IMR-90 (cell line): Measurements from ENCODE around the gene LELP1. TPM values are rescaled to one million over a fixed set of nuclear protein-coding genes. Genes with fewer than 3 reads are reported as not detected.

Source experiments
- ATAC-seq: fragments of 200-7000 bp; cut with Tn5 transposase; 2 replicates; pipeline ENCODE4 v1.9.1; 2020; ENCODE audit warnings: low read depth, mild to moderate bottlenecking, moderate library complexity
- BruUV-seq: library from RNA; stranded (reverse); fragments of 400-500 nt; replicated peaks from 2 replicates; lab custom pipeline; 2021; lab: Mats Ljungman, UMichigan
- CTCF ChIA-PET: fragments of 300-600 bp; formaldehyde crosslinking; extraction: SDS; loops from one replicate; lab custom pipeline; 2021; ENCODE audit warnings: antibody characterized with exemption; lab: Yijun Ruan, JAX
- POLR2A ChIA-PET: fragments of 300-600 bp; sonication (Branson Sonifier 250); formaldehyde crosslinking; loops from one replicate; lab custom pipeline; 2022; ENCODE audit warnings: antibody characterized with exemption; ENCODE audit not compliant: unreplicated experiment; lab: Charles Lee
- DNase-seq: peaks from one replicate; pipeline ENCODE4 v3.0.0; 2013
- H2AFZ ChIP-seq: replicated peaks from 2 replicates; pipeline ENCODE3; 2013; ENCODE audit warnings: low read length, mild to moderate bottlenecking; ENCODE audit not compliant: poor library complexity
- H2AK5ac ChIP-seq: 2 replicates; pipeline ENCODE4 v1.6.1; 2013; ENCODE audit warnings: low read depth, low read length, inconsistent platforms
- H2AK9ac ChIP-seq: replicated peaks from 2 replicates; pipeline ENCODE3; 2013; ENCODE audit warnings: mild to moderate bottlenecking, low read depth, low read length, moderate library complexity; ENCODE audit not compliant: poor library complexity
- H2BK120ac ChIP-seq: 2 replicates; pipeline ENCODE4 v1.6.1; 2013; ENCODE audit warnings: low read depth, low read length, inconsistent platforms
- H2BK15ac ChIP-seq: 3 replicates; pipeline ENCODE4 v1.6.1; 2013; ENCODE audit warnings: low read depth, low read length, inconsistent platforms
- H2BK20ac ChIP-seq: 2 replicates; pipeline ENCODE4 v1.6.1; 2013; ENCODE audit warnings: low read depth, mild to moderate bottlenecking, inconsistent platforms, low read length, moderate library complexity
- H2BK5ac ChIP-seq: 2 replicates; pipeline ENCODE4 v1.6.1; 2013; ENCODE audit warnings: mild to moderate bottlenecking, low read depth, low read length, inconsistent platforms; ENCODE audit not compliant: poor library complexity, severe bottlenecking
- H3K14ac ChIP-seq: replicated peaks from 2 replicates; pipeline ENCODE4 v1.6.1; 2013; ENCODE audit warnings: low read depth, low read length, inconsistent platforms
- H3K18ac ChIP-seq: 2 replicates; pipeline ENCODE4 v1.6.1; 2013; ENCODE audit warnings: low read depth, low read length, control low read depth
- H3K23ac ChIP-seq: 2 replicates; pipeline ENCODE4 v1.6.1; 2013; ENCODE audit warnings: low read depth, low read length, inconsistent platforms
- H3K27ac ChIP-seq: 2 replicates; pipeline ENCODE4 v1.5.1; 2013; ENCODE audit warnings: mild to moderate bottlenecking, control low read depth, low read length; ENCODE audit not compliant: insufficient read depth
- H3K27me3 ChIP-seq: 2 replicates; pipeline ENCODE4 v1.6.1; 2013; ENCODE audit warnings: low read length; ENCODE audit not compliant: control insufficient read depth, insufficient read depth
- H3K36me3 ChIP-seq: 2 replicates; pipeline ENCODE4 v1.6.1; 2013; ENCODE audit warnings: low read length, mixed read lengths; ENCODE audit not compliant: control insufficient read depth, insufficient read depth
- H3K4ac ChIP-seq: 2 replicates; pipeline ENCODE4 v1.6.1; 2013; ENCODE audit warnings: low read depth, low read length, inconsistent platforms
- H3K4me1 ChIP-seq: 2 replicates; pipeline ENCODE4 v1.6.1; 2013; ENCODE audit warnings: low read length, mixed read lengths; ENCODE audit not compliant: control insufficient read depth, insufficient read depth
- H3K4me2 ChIP-seq: 2 replicates; pipeline ENCODE4 v1.6.1; 2013; ENCODE audit warnings: low read depth, mild to moderate bottlenecking, control low read depth, low read length, moderate library complexity
- H3K4me3 ChIP-seq: 2 replicates; pipeline ENCODE4 v1.5.1; 2013; ENCODE audit warnings: low read depth, mild to moderate bottlenecking, control low read depth, low read length, moderate library complexity; ENCODE audit not compliant: insufficient read depth
- H3K56ac ChIP-seq: 2 replicates; pipeline ENCODE4 v1.6.1; 2013; ENCODE audit warnings: low read length, inconsistent platforms; ENCODE audit not compliant: insufficient read depth; ENCODE audit errors: extremely low read depth
- H3K79me1 ChIP-seq, 2 experiments: 2 replicates each; pipeline ENCODE4 v1.6.1; 2013; ENCODE audit warnings: low read length in 2 of 2, inconsistent platforms in 1 of 2, low read depth in 1 of 2
- H3K9ac ChIP-seq: 2 replicates; pipeline ENCODE4 v1.6.1; 2013; ENCODE audit warnings: low read depth, low read length, control low read depth
- H3K9me1 ChIP-seq: 2 replicates; pipeline ENCODE4 v1.6.1; 2013; ENCODE audit warnings: low read length, inconsistent platforms; ENCODE audit not compliant: insufficient read depth
- H3K9me3 ChIP-seq: 2 replicates; pipeline ENCODE4 v1.6.1; 2013; ENCODE audit warnings: low read length; ENCODE audit not compliant: control insufficient read depth, insufficient read depth
- H4K20me1 ChIP-seq: 2 replicates; pipeline ENCODE4 v1.6.1; 2013; ENCODE audit warnings: low read length, inconsistent platforms; ENCODE audit not compliant: insufficient read depth
- H4K5ac ChIP-seq: 2 replicates; pipeline ENCODE4 v1.6.1; 2013; ENCODE audit warnings: mild to moderate bottlenecking, low read depth, low read length, control low read depth
- H4K8ac ChIP-seq, 2 experiments: 2 replicates each; pipeline ENCODE4 v1.6.1; 2013; ENCODE audit warnings: low read depth in 2 of 2, low read length in 2 of 2, control low read depth in 1 of 2, inconsistent platforms in 1 of 2
- H4K91ac ChIP-seq: 2 replicates; pipeline ENCODE4 v1.6.1; 2013; ENCODE audit warnings: low read depth, low read length, inconsistent platforms; ENCODE audit not compliant: insufficient read depth
- BHLHE40 ChIP-seq: fragments of 150-350 bp; IDR thresholded peaks from 2 replicates; pipeline ENCODE4 v1.6.1; 2016; ENCODE audit warnings: mild to moderate bottlenecking, low read depth, low read length
- CEBPB ChIP-seq: IDR thresholded peaks from 2 replicates; pipeline ENCODE4 v1.6.1; 2012; ENCODE audit warnings: low read depth, low read length, improper control_type of control experiment
- CHD1 ChIP-seq: IDR thresholded peaks from 2 replicates; pipeline ENCODE4 v1.6.1; 2012; ENCODE audit warnings: low read depth, low read length, improper control_type of control experiment
- CTCF ChIP-seq: conservative IDR thresholded peaks from 2 replicates; pipeline ENCODE4 v1.5.1; 2012; ENCODE audit warnings: mild to moderate bottlenecking, low read depth, low read length, improper control_type of control experiment
- FOS ChIP-seq: fragments of 150-350 bp; IDR thresholded peaks from 2 replicates; pipeline ENCODE4 v1.6.1; 2016; ENCODE audit warnings: low read depth, low read length
- MAFK ChIP-seq: IDR thresholded peaks from 2 replicates; pipeline ENCODE4 v1.6.1; 2012; ENCODE audit warnings: low read depth, low read length, improper control_type of control experiment
- MAZ ChIP-seq: IDR thresholded peaks from 2 replicates; pipeline ENCODE4 v1.6.1; 2012; ENCODE audit warnings: low read depth, mild to moderate bottlenecking, low read length, improper control_type of control experiment, moderate library complexity, borderline replicate concordance
- NFE2L2 ChIP-seq: fragments of 150-350 bp; IDR thresholded peaks from 2 replicates; pipeline ENCODE4 v1.6.1; 2016; ENCODE audit warnings: low read depth, mild to moderate bottlenecking, low read length
- RAD21 ChIP-seq: IDR thresholded peaks from 2 replicates; pipeline ENCODE4 v1.6.1; 2012; ENCODE audit warnings: low read length, improper control_type of control experiment
- RCOR1 ChIP-seq: IDR thresholded peaks from 2 replicates; pipeline ENCODE4 v1.6.1; 2012; ENCODE audit warnings: mild to moderate bottlenecking, low read length, improper control_type of control experiment; ENCODE audit not compliant: insufficient replicate concordance
- RFX5 ChIP-seq: IDR thresholded peaks from 2 replicates; pipeline ENCODE4 v1.8.0; 2012; ENCODE audit warnings: low read depth, mild to moderate bottlenecking, low read length, moderate library complexity
- SMC3 ChIP-seq: fragments of 150-350 bp; IDR thresholded peaks from 2 replicates; pipeline ENCODE4 v1.6.1; 2016; ENCODE audit warnings: low read depth, mild to moderate bottlenecking, antibody characterized with exemption, low read length, moderate library complexity
- USF2 ChIP-seq: fragments of 150-350 bp; IDR thresholded peaks from 2 replicates; pipeline ENCODE4 v1.6.1; 2017; ENCODE audit warnings: mild to moderate bottlenecking, antibody characterized with exemption, low read length, low read depth
- WGBS, 2 experiments: methylation state at CpG; one replicate each; pipeline versions ENCODE4 v1.1.5 to v1.1.7; 2013; ENCODE audit warnings: missing lambda C conversion rate in 2 of 2; ENCODE audit not compliant: insufficient read length in 1 of 2; ENCODE audit errors: extremely low coverage in 2 of 2; 5-methylcytosine and 5-hydroxymethylcytosine counted together
- dilution Hi-C: fragments of 300-500 bp; cut with HindIII; formaldehyde crosslinking; loops from one replicate; pipeline ENCODE4 v1.14.3; 2018; ENCODE audit warnings: low sequenced_read_pairs; ENCODE audit not compliant: unreplicated experiment
- in situ Hi-C: fragments of 300-500 bp; cut with MboI; formaldehyde crosslinking; loops from 3 replicates; pipeline ENCODE4 v1.14.3; 2019; ENCODE audit warnings: low sequenced_read_pairs, inconsistent platforms, mixed read lengths
- intact Hi-C: fragments of 100-400 bp; cut with micrococcal nuclease; formaldehyde crosslinking; loops from 2 replicates; pipeline ENCODE4 v1.10.0; 2022
- polyA plus RNA-seq, 3 experiments: library from polyadenylated mRNA; depleted of rRNA; stranded (reverse); fragments of >200 nt; gene quantifications; 2 replicates each; pipeline ENCODE4 v1.2.3, GENCODE V29; 2012; ENCODE audit warnings: low replicate concordance in 1 of 3
- total RNA-seq: library from RNA; depleted of rRNA; stranded (reverse); fragments of >200 nt; gene quantifications from 2 replicates; pipeline ENCODE4 v1.2.3, GENCODE V29; 2012

LELP1 gene
- total and polyA plus RNA-seq, 2 of the 4 experiments (the other 2 are of a cell fraction): not detected

- Histone ChIP-seq H3K14ac (no peak overlapping the region), H2AK9ac (no peak overlapping the region), H3K27me3 (no peaks in the 10 kb centered on the region), H3K79me1 (no peaks in the 10 kb centered on the region), H2BK20ac (no peak overlapping the region), H3K23ac (no peak overlapping the region), H3K9ac (no peak overlapping the region), H4K91ac (no peak overlapping the region), H3K4ac (no peak overlapping the region), H3K4me3 (no peak overlapping the region), H3K9me1 (no peaks in the 10 kb centered on the region), H3K27ac (no peak overlapping the region), H4K8ac (no peak overlapping the region), H3K56ac (no peak overlapping the region), H4K20me1 (no peaks in the 10 kb centered on the region), H3K18ac (no peak overlapping the region), H2AFZ (no peak overlapping the region), H2BK120ac (no peak overlapping the region), H3K4me2 (no peak overlapping the region), H2BK5ac (no peak overlapping the region), H3K4me1 (no peaks in the 10 kb centered on the region), H2AK5ac (no peak overlapping the region), H2BK15ac (no peak overlapping the region), H3K9me3 (no peaks in the 10 kb centered on the region), H3K36me3 (no peaks in the 10 kb centered on the region), H4K5ac (no peak overlapping the region)
- CTCF ChIA-PET: interaction anchor here (0.6 kb wide), 2 partner anchors 11 to 19 kb away, joined by 3 to 6 read pairs; no protein-coding TSS in a partner anchor
- 100% methylated on average over 1 of the region's 4 CpGs; no CpG with 5 or more reads in 1 of the 2 experiments for WGBS, 2 experiments
- DNase-seq (no peak), ATAC-seq (no peak)
- POLR2A ChIA-PET: no interaction called here
- intact Hi-C loops (no loop called here), dilution Hi-C loops (no loop called here), in situ Hi-C loops (no loop called here)
- BruUV-seq: no TSS peak
- TF ChIP-seq MAZ: no peak
- TF ChIP-seq RFX5: no peak
- TF ChIP-seq RCOR1: no peak
- no peak for TF ChIP-seq CEBPB
- no peak for TF ChIP-seq MAFK
- no peak for TF ChIP-seq CTCF
- TF ChIP-seq USF2: no peak
- no peak for TF ChIP-seq NFE2L2
- no peak for TF ChIP-seq RAD21
- TF ChIP-seq CHD1: no peak
- no peak for TF ChIP-seq FOS
- no peak for TF ChIP-seq SMC3
- no peak for TF ChIP-seq BHLHE40
Measured at GRCh38 chr1:153251988-153252387, 48.8 kb downstream of the LELP1 start.
